Right lobe of liver (tissue), 6 donors: ENCODE measurements around the gene CHST3. TPM values are rescaled to one million over a fixed set of nuclear protein-coding genes. Genes with fewer than 3 reads are reported as not detected.

Experiments
- ATAC-seq, 4 donors: fragments of 200-7000 bp; cut with Tn5 transposase; one replicate each; pipeline ENCODE4 v1.9.1; 2020; ENCODE audit warnings: mild to moderate bottlenecking in 4 of 4, moderate library complexity in 4 of 4
- DNase-seq, 3 donors: peaks; one replicate each; pipeline ENCODE4 v3.0.0-alpha.2; 2020
- H3K27ac ChIP-seq, 3 donors: fragments of 200-600 bp; one replicate each; pipeline ENCODE4 v1.8.0; 2022
- H3K27me3 ChIP-seq, 2 donors: fragments of 200-600 bp; one replicate each; pipeline ENCODE4 v1.8.0; 2022
- H3K36me3 ChIP-seq, 4 donors: fragments of 200-600 bp; sonication (generic) in 1 of 4; one replicate each; pipeline versions ENCODE4 v1.5.1 to v1.8.0; 2017 to 2022; ENCODE audit warnings: control low read depth in 1 of 4
- H3K4me1 ChIP-seq, 4 donors: fragments of 200-600 bp; sonication (generic) in 1 of 4; one replicate each; pipeline versions ENCODE4 v1.5.1 to v1.8.0; 2017 to 2022; ENCODE audit warnings: control low read depth in 1 of 4
- H3K4me3 ChIP-seq, 3 donors: fragments of 200-600 bp; one replicate each; pipeline ENCODE4 v1.8.0; 2022
- H3K9me3 ChIP-seq, 4 donors: fragments of 200-600 bp; sonication (generic) in 1 of 4; one replicate each; pipeline versions ENCODE4 v1.5.1 to v1.8.0; 2017 to 2022; ENCODE audit warnings: control low read depth in 1 of 4
- CTCF ChIP-seq, 4 donors: fragments of 200-600 bp in 3 of 4; fragments of 450-650 bp in 1 of 4; IDR thresholded peaks; one replicate each; pipeline versions ENCODE4 v1.5.1 to v1.8.0; 2016 to 2022; ENCODE audit warnings: antibody characterized with exemption in 4 of 4, mild to moderate bottlenecking in 2 of 4
- POLR2A ChIP-seq: fragments of 450-650 bp; IDR thresholded peaks from one replicate; pipeline ENCODE4 v1.6.1; 2017; ENCODE audit warnings: antibody characterized with exemption, mild to moderate bottlenecking
- WGBS: methylation state at CpG from one replicate; pipeline ENCODE4 v1.1.6; 2018; ENCODE audit warnings: low coverage, low lambda C conversion rate; ENCODE audit not compliant: insufficient coverage; ENCODE audit errors: missing lambda C conversion rate; 5-methylcytosine and 5-hydroxymethylcytosine counted together
- intact Hi-C, 2 donors: fragments of 100-400 bp; cut with DNase I; formaldehyde crosslinking; loops; one replicate each; pipeline versions ENCODE4 v1.11.2 to v1.14.1; 2022
- total RNA-seq, 6 experiments: library from RNA; depleted of rRNA in 2 of 6; stranded (reverse); fragments of >200 nt in 2 of 6; fragmentation: NEBNext Ultra II Directional in 3 of 6; extraction: Animal tissue kit (Norgen Biotek cat#: 25700) in 3 of 6; gene quantifications; one replicate each; pipeline versions ENCODE4 v1.1.0 to v1.2.4, GENCODE V29; 2016 to 2023
- donor health status: DM: no; HTN: yes; CAD: no.
- donor health status: DM: no; HTN: no; CAD: no.
- donor health status: DM: no; HTN: no; CAD: no.
- donor health status: DM: no; HTN: yes; CAD: no.
- donor health status: DM: no; HTN: yes; CAD: no.

The CHST3 gene
- total RNA-seq, 6 experiments from 2014 or later: 0.81 to 2.5 (median 1.8) TPM

DNA sequence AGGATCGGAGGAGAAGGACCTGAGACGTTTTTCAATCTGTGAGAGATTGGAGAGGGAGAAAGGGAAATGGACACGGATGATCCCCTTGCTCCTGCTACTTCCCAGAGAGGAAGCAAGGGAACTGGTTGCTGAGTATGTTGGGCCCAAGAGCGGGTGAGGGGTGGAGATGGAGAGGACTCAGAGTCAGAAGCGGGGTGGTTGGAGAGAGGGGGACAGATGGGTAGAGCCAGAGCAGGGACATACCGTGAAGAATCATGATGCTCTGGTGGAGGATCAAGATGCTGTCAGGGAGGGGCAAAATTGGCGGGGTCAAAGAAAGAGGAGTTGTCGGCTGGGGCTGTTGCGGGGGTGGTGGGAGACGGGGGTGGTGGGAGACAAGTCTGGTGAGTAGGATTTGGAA, 2.4 kb upstream of the CHST3 start:
- ATAC-seq: no peak
- Histone ChIP-seq H3K4me1 (peaks cover 0 to 14% (median 0%) of the 10 kb centered on the region in 4 donors), H3K27me3 (no peaks in the 10 kb centered on the region), H3K4me3 (no peak overlapping the region), H3K9me3 (no peaks in the 10 kb centered on the region), H3K36me3 (no peaks in the 10 kb centered on the region), H3K27ac (no peak overlapping the region)
- WGBS: 83% methylated on average over 9 of the region's 10 CpGs
- intact Hi-C loops: no loop called here
- no peak for TF ChIP-seq POLR2A
- DNase-seq: no peak

GRCh38 chr10:71962901-71963300, 1.3 kb upstream of the CHST3 start:
- WGBS: 55% methylated on average over 2 of the region's 6 CpGs
- TF ChIP-seq POLR2A (no peak), CTCF (IDR thresholded peaks at IDR 0.05) (no peak)
- Histone ChIP-seq H3K27me3 (no peaks in the 10 kb centered on the region), H3K4me1 (peaks cover 0 to 14% (median 0%) of the 10 kb centered on the region in 4 donors), H3K9me3 (no peaks in the 10 kb centered on the region), H3K4me3 (no peak overlapping the region), H3K36me3 (no peaks in the 10 kb centered on the region), H3K27ac (no peak overlapping the region)
- DNase-seq: no peak
- intact Hi-C loops: no loop called here
- ATAC-seq: no peak

- ATAC-seq (peak; percentile 29 to 41 (median 35)), DNase-seq (no peak)
- no peaks in the 10 kb centered on the region for H3K9me3 ChIP-seq
- peaks cover 0 to 14% (median 0%) of the 10 kb centered on the region in 4 donors for H3K4me1 ChIP-seq
- intact Hi-C loops: no loop called here
- H3K27ac ChIP-seq: peak overlapping the region; percentile 63 to 75 (median 66)
- no peaks in the 10 kb centered on the region for H3K27me3 ChIP-seq
- peak; percentile 15 for TF ChIP-seq POLR2A
- no peak for TF ChIP-seq CTCF (IDR thresholded peaks at IDR 0.05)
- WGBS: 47% methylated on average over 7 of the region's 42 CpGs
- no peaks in the 10 kb centered on the region for H3K36me3 ChIP-seq
- H3K4me3 ChIP-seq: peak overlapping the region; percentile 40 to 51 (median 45)
Observed at GRCh38 chr10:71963351-71964097, 671 bp upstream of the CHST3 start.

- Histone ChIP-seq H3K4me3 (peak overlapping the region; percentile 40 to 51 (median 45)), H3K36me3 (no peaks in the 10 kb centered on the region), H3K27me3 (no peaks in the 10 kb centered on the region), H3K9me3 (no peaks in the 10 kb centered on the region), H3K27ac (peak overlapping the region; percentile 63 to 75 (median 66)), H3K4me1 (peaks cover 0 to 14% (median 0%) of the 10 kb centered on the region in 4 donors)
- intact Hi-C loops: no loop called here
- peak; percentile 29 to 42 (median 37) for ATAC-seq
- WGBS: 12% methylated on average over 15 of the region's 48 CpGs
- no peak for TF ChIP-seq CTCF (IDR thresholded peaks at IDR 0.05)
- TF ChIP-seq POLR2A: no peak
- DNase-seq: peak in 1 of 3 donors; percentile 31
Observed at GRCh38 chr10:71964743-71965515, 734 bp downstream of the CHST3 start.

GRCh38 chr10:71965623-71966022, 1.4 kb downstream of the CHST3 start:
- DNase-seq (no peak), ATAC-seq (no peak)
- Histone ChIP-seq H3K27me3 (no peaks in the 10 kb centered on the region), H3K4me3 (peak overlapping the region; percentile 40 to 51 (median 45)), H3K27ac (peak overlapping the region; percentile 63 to 75 (median 66)), H3K4me1 (peaks cover 0 to 14% (median 0%) of the 10 kb centered on the region in 4 donors), H3K36me3 (no peaks in the 10 kb centered on the region), H3K9me3 (no peaks in the 10 kb centered on the region)
- TF ChIP-seq CTCF (IDR thresholded peaks at IDR 0.05) (no peak), POLR2A (no peak)
- WGBS: 73% methylated on average over 3 of the region's 4 CpGs
- intact Hi-C loops: no loop called here
